Measurements from ENCODE around the gene ESYT2. TPM values are rescaled to one million over a fixed set of nuclear protein-coding genes. Genes with fewer than 3 reads are reported as not detected.

ESYT2 gene
- total RNA-seq, 5 donors from 2014 or later (not counting 1 experiment from before 2014, with no cell fraction given), result 99.0 to 122 (median 116) TPM

DNA sequence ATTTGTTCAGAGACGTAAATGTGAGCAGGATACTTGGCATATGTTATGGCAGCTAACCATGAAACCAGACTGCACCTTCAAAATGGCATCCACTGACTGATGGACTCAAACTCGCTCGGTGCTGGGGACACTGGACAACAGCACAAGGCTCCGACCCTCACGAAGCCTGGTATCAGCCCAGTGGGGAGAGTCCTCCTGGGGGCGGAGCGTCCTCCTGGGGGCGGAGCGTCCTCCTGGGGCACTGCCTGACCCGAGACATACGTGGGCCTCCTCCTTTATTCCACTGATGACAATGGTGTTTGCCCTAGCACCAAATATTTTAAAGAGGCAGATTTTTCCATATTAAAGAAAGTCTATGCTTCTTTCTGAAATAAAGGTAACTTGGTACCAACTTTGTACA, 39.5 kb downstream of the ESYT2 start:
- Histone ChIP-seq H3K4me3 (ENCODE audit: control insufficient read depth in 1 of 2, extremely low read depth in 1 of 2, low read length in 1 of 2) (no peak overlapping the region), H3K27ac (ENCODE audit: low read length) (no peak overlapping the region), H3K9me3 (no peaks in the 10 kb centered on the region), H3K27me3 (replicated peaks in 1 of 2; ENCODE audit: control insufficient read depth in 2 of 2, extremely low read depth in 1 of 2, insufficient read depth in 2 of 2, low read length in 1 of 2) (no peaks in the 10 kb centered on the region), H3K4me1 (ENCODE audit: control insufficient read depth in 1 of 2, extremely low read depth in 1 of 2, insufficient read depth in 2 of 2, low read length in 2 of 2) (peaks cover 0 to 4% of the 10 kb centered on the region in 2 experiments), H3K36me3 (ENCODE audit: control insufficient read depth in 2 of 2, extremely low read depth in 1 of 2, insufficient read depth in 1 of 2, low read length in 1 of 2) (peaks cover 3 to 65% of the 10 kb centered on the region in 2 donors)
- Mint-ChIP-seq H3K36me3 (peaks cover 57% of the 10 kb centered on the region), H3K4me1 (peaks cover 2 to 5% (median 3%) of the 10 kb centered on the region in 3 donors), H3K9me3 (no peaks in the 10 kb centered on the region), H3K27ac (no peak overlapping the region), H3K27me3 (no peaks in the 10 kb centered on the region), H3K4me3 (no peak overlapping the region)
- DNase-seq (no peak), ATAC-seq (replicated peaks in 1 of 4) (no peak)
- ChIA-PET CTCF (interaction anchor here in 1 of 2 donors (0.6 kb wide), 1 partner anchor 74 kb away, joined by 7 read pairs; no protein-coding TSS in a partner anchor), POLR2A (no interaction called here)
- 99% methylated on average over 6 of the region's 11 CpGs for WGBS (ENCODE audit: insufficient coverage)

GRCh38 chr7:158786898-158787297, 42.4 kb downstream of the ESYT2 start:
- no peaks in the 10 kb centered on the region for H3K27me3 ChIP-seq (replicated peaks in 1 of 2; ENCODE audit: control insufficient read depth in 2 of 2, extremely low read depth in 1 of 2, insufficient read depth in 2 of 2, low read length in 1 of 2)
- POLR2A ChIA-PET, result no interaction called here
- no peaks in the 10 kb centered on the region for H3K9me3 ChIP-seq
- 100% methylated on average over 3 of the region's 6 CpGs for WGBS (ENCODE audit: insufficient coverage)
- DNase-seq (no peak), ATAC-seq (replicated peaks in 1 of 4) (no peak)
- peaks cover 11 to 70% of the 10 kb centered on the region in 2 donors for H3K36me3 ChIP-seq (ENCODE audit: control insufficient read depth in 2 of 2, extremely low read depth in 1 of 2, insufficient read depth in 1 of 2, low read length in 1 of 2)
- no peak overlapping the region for H3K4me3 ChIP-seq (ENCODE audit: control insufficient read depth in 1 of 2, extremely low read depth in 1 of 2, low read length in 1 of 2)
- H3K27ac ChIP-seq (ENCODE audit: low read length), result no peak overlapping the region
- CTCF ChIA-PET, result no interaction called here
- peaks cover 45% of the 10 kb centered on the region for H3K36me3 Mint-ChIP-seq
- no peak overlapping the region for H3K4me3 Mint-ChIP-seq
- peaks cover 0 to 14% of the 10 kb centered on the region in 2 experiments for H3K4me1 ChIP-seq (ENCODE audit: control insufficient read depth in 1 of 2, extremely low read depth in 1 of 2, insufficient read depth in 2 of 2, low read length in 2 of 2)
- peaks cover 0 to 8% (median 4%) of the 10 kb centered on the region in 3 donors for H3K4me1 Mint-ChIP-seq
- no peaks in the 10 kb centered on the region for H3K9me3 Mint-ChIP-seq
- no peaks in the 10 kb centered on the region for H3K27me3 Mint-ChIP-seq
- H3K27ac Mint-ChIP-seq, result peak overlapping the region; percentile 17 to 18

DNA sequence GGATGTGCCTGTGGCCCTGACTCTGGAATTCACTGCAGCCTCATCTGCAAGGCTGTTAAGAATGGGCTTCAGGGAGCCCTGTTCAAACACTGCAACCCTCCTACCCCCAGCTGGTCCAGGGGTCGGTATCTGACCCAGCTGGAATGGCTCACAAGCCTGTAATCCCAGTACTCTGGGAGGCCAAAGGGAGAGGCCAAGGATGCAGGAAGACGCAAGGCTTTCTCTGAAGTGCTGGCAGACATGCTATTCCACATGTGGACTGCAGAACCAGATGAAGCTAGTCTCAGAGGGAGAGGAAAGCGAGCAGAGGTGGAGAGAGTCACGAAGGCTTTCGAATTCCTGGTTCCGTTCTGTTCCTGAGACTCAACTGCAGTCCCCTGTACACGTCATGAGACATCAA, 45.0 kb downstream of the ESYT2 start:
- POLR2A ChIA-PET, result interaction anchor here in 1 of 2 donors (0.9 kb wide), 1 partner anchor 40 kb away, joined by 4 read pairs; no protein-coding TSS in a partner anchor
- H3K27ac Mint-ChIP-seq, result no peak overlapping the region
- 100% methylated on average over 2 of the region's 7 CpGs for WGBS (ENCODE audit: insufficient coverage)

GRCh38 chr7:158783595-158783994, 45.7 kb downstream of the ESYT2 start:
- H3K4me1 Mint-ChIP-seq, result peaks cover 0 to 6% (median 4%) of the 10 kb centered on the region in 3 donors
- ChIA-PET CTCF (interaction anchor here (0.5 to 1.4 kb wide), 3 partner anchors 80 to 193 kb away, joined by 3 to 4 read pairs (median 3); no protein-coding TSS in a partner anchor), POLR2A (interaction anchor here in 1 of 2 donors (0.6 to 0.9 kb wide), 2 partner anchors 41 to 949 kb away, joined by 3 to 4 read pairs; no protein-coding TSS in a partner anchor)
- Histone ChIP-seq H3K4me1 (ENCODE audit: control insufficient read depth in 1 of 2, extremely low read depth in 1 of 2, insufficient read depth in 2 of 2, low read length in 2 of 2) (peaks cover 15 to 22% of the 10 kb centered on the region in 2 experiments), H3K27me3 (replicated peaks in 1 of 2; ENCODE audit: control insufficient read depth in 2 of 2, extremely low read depth in 1 of 2, insufficient read depth in 2 of 2, low read length in 1 of 2) (no peaks in the 10 kb centered on the region), H3K27ac (ENCODE audit: low read length) (peak overlapping the region; percentile 4), H3K9me3 (no peaks in the 10 kb centered on the region), H3K36me3 (ENCODE audit: control insufficient read depth in 2 of 2, extremely low read depth in 1 of 2, insufficient read depth in 1 of 2, low read length in 1 of 2) (peaks cover 11 to 66% of the 10 kb centered on the region in 2 donors), H3K4me3 (ENCODE audit: control insufficient read depth in 1 of 2, extremely low read depth in 1 of 2, low read length in 1 of 2) (no peak overlapping the region)
- H3K27me3 Mint-ChIP-seq, result no peaks in the 10 kb centered on the region
- no peaks in the 10 kb centered on the region for H3K9me3 Mint-ChIP-seq
- ATAC-seq (replicated peaks in 1 of 4) (peak; percentile 17 to 42 (median 30)), DNase-seq (peak in 2 of 35 experiments; percentile 10 to 11)
- WGBS (ENCODE audit: insufficient coverage), result 70% methylated on average over 2 of the region's 8 CpGs
- H3K4me3 Mint-ChIP-seq, result no peak overlapping the region
- peaks cover 26% of the 10 kb centered on the region for H3K36me3 Mint-ChIP-seq
- H3K27ac Mint-ChIP-seq, result no peak overlapping the region

More for the DNA sequence above, 45.0 kb downstream of the ESYT2 start:
- Mint-ChIP-seq H3K27me3 (no peaks in the 10 kb centered on the region), H3K36me3 (peaks cover 23% of the 10 kb centered on the region), H3K4me3 (no peak overlapping the region), H3K9me3 (no peaks in the 10 kb centered on the region), H3K4me1 (peaks cover 0 to 6% (median 4%) of the 10 kb centered on the region in 3 donors)
- peaks cover 11 to 67% of the 10 kb centered on the region in 2 donors for H3K36me3 ChIP-seq (ENCODE audit: control insufficient read depth in 2 of 2, extremely low read depth in 1 of 2, insufficient read depth in 1 of 2, low read length in 1 of 2)
- H3K4me1 ChIP-seq (ENCODE audit: control insufficient read depth in 1 of 2, extremely low read depth in 1 of 2, insufficient read depth in 2 of 2, low read length in 2 of 2), result peaks cover 9 to 18% of the 10 kb centered on the region in 2 experiments
- DNase-seq (no peak), ATAC-seq (replicated peaks in 1 of 4) (peak in 3 of 4 experiments; percentile 14 to 22 (median 22))
- CTCF ChIA-PET, result interaction anchor here in 1 of 2 donors (0.6 kb wide), 1 partner anchor 89 kb away, joined by 3 read pairs; no protein-coding TSS in a partner anchor
- H3K27me3 ChIP-seq (replicated peaks in 1 of 2; ENCODE audit: control insufficient read depth in 2 of 2, extremely low read depth in 1 of 2, insufficient read depth in 2 of 2, low read length in 1 of 2), result no peaks in the 10 kb centered on the region
- H3K4me3 ChIP-seq (ENCODE audit: control insufficient read depth in 1 of 2, extremely low read depth in 1 of 2, low read length in 1 of 2), result no peak overlapping the region
- no peaks in the 10 kb centered on the region for H3K9me3 ChIP-seq
- H3K27ac ChIP-seq (ENCODE audit: low read length), result peak overlapping the region; percentile 4

- Histone ChIP-seq H3K9me3 (no peaks in the 10 kb centered on the region), H3K36me3 (ENCODE audit: control insufficient read depth in 2 of 2, extremely low read depth in 1 of 2, insufficient read depth in 1 of 2, low read length in 1 of 2) (peaks cover 11 to 63% of the 10 kb centered on the region in 2 donors), H3K4me3 (ENCODE audit: control insufficient read depth in 1 of 2, extremely low read depth in 1 of 2, low read length in 1 of 2) (no peak overlapping the region), H3K4me1 (ENCODE audit: control insufficient read depth in 1 of 2, extremely low read depth in 1 of 2, insufficient read depth in 2 of 2, low read length in 2 of 2) (peaks cover 22 to 24% of the 10 kb centered on the region in 2 experiments), H3K27me3 (replicated peaks in 1 of 2; ENCODE audit: control insufficient read depth in 2 of 2, extremely low read depth in 1 of 2, insufficient read depth in 2 of 2, low read length in 1 of 2) (no peaks in the 10 kb centered on the region), H3K27ac (ENCODE audit: low read length) (no peak overlapping the region)
- ChIA-PET CTCF (interaction anchor here in 1 of 2 donors (1.4 kb wide), 1 partner anchor 81 kb away, joined by 4 read pairs; no protein-coding TSS in a partner anchor), POLR2A (interaction anchor here (0.6 to 0.9 kb wide), 3 partner anchors 41 to 948 kb away, joined by 3 to 4 read pairs (median 3); no protein-coding TSS in a partner anchor)
- Mint-ChIP-seq H3K27me3 (no peaks in the 10 kb centered on the region), H3K9me3 (no peaks in the 10 kb centered on the region), H3K4me1 (peaks cover 1 to 7% (median 6%) of the 10 kb centered on the region in 3 donors), H3K36me3 (peaks cover 23% of the 10 kb centered on the region), H3K4me3 (no peak overlapping the region), H3K27ac (no peak overlapping the region)
- DNase-seq, result peak in 3 of 35 experiments; percentile 20 to 43 (median 22)
- 91% methylated on average over 20 of the region's 20 CpGs for WGBS (ENCODE audit: insufficient coverage)
- peak in 1 of 4 experiments; percentile 26 for ATAC-seq (replicated peaks in 1 of 4)
Measured at GRCh38 chr7:158782761-158783401, 46.4 kb downstream of the ESYT2 start.

GRCh38 chr7:158781974-158782664, 47.2 kb downstream of the ESYT2 start:
- peaks cover 24% of the 10 kb centered on the region for H3K36me3 Mint-ChIP-seq
- peaks cover 11 to 63% of the 10 kb centered on the region in 2 donors for H3K36me3 ChIP-seq (ENCODE audit: control insufficient read depth in 2 of 2, extremely low read depth in 1 of 2, insufficient read depth in 1 of 2, low read length in 1 of 2)
- H3K27ac ChIP-seq (ENCODE audit: low read length), result no peak overlapping the region
- peaks cover 6 to 15% (median 9%) of the 10 kb centered on the region in 3 donors for H3K4me1 Mint-ChIP-seq
- H3K4me3 ChIP-seq (ENCODE audit: control insufficient read depth in 1 of 2, extremely low read depth in 1 of 2, low read length in 1 of 2), result no peak overlapping the region
- CTCF ChIA-PET, result interaction anchor here in 1 of 2 donors (1.4 kb wide), 1 partner anchor 81 kb away, joined by 4 read pairs; no protein-coding TSS in a partner anchor
- no peaks in the 10 kb centered on the region for H3K9me3 ChIP-seq
- H3K4me3 Mint-ChIP-seq, result no peak overlapping the region
- H3K4me1 ChIP-seq (ENCODE audit: control insufficient read depth in 1 of 2, extremely low read depth in 1 of 2, insufficient read depth in 2 of 2, low read length in 2 of 2), result peaks cover 25 to 27% of the 10 kb centered on the region in 2 experiments
- H3K27me3 Mint-ChIP-seq, result no peaks in the 10 kb centered on the region
- POLR2A ChIA-PET, result interaction anchor here in 1 of 2 donors (0.6 kb wide), 1 partner anchor 45 kb away, joined by 3 read pairs; no protein-coding TSS in a partner anchor
- 89% methylated on average over 16 of the region's 17 CpGs for WGBS (ENCODE audit: insufficient coverage)
- no peaks in the 10 kb centered on the region for H3K27me3 ChIP-seq (replicated peaks in 1 of 2; ENCODE audit: control insufficient read depth in 2 of 2, extremely low read depth in 1 of 2, insufficient read depth in 2 of 2, low read length in 1 of 2)
- DNase-seq (no peak), ATAC-seq (replicated peaks in 1 of 4) (no peak)
- no peak overlapping the region for H3K27ac Mint-ChIP-seq
- no peaks in the 10 kb centered on the region for H3K9me3 Mint-ChIP-seq

Data from T-cell (primary cell).